ENCODE results near the gene INPP5A.

The INPP5A gene

GRCh38 chr10:132517951-132518521, 19.6 kb upstream of the INPP5A start:
- DNase-seq (ENCODE audit: low read depth), result no peak

GRCh38 chr10:132518572-132519381, 18.8 kb upstream of the INPP5A start:
- no peak for DNase-seq (ENCODE audit: low read depth)

- no peak for DNase-seq (ENCODE audit: low read depth)
Measured at GRCh38 chr10:132519382-132520176, 18.0 kb upstream of the INPP5A start.

GRCh38 chr10:132520177-132520811, 17.3 kb upstream of the INPP5A start:
- no peak for DNase-seq (ENCODE audit: low read depth)

GRCh38 chr10:132521041-132521465, 16.5 kb upstream of the INPP5A start:
- no peak for DNase-seq (ENCODE audit: low read depth)

- DNase-seq (ENCODE audit: low read depth), result no peak
Measured at GRCh38 chr10:132521466-132522102, 16.0 kb upstream of the INPP5A start.

- DNase-seq (ENCODE audit: low read depth), result no peak
Measured at GRCh38 chr10:132522521-132523411, 14.8 kb upstream of the INPP5A start.

GRCh38 chr10:132523561-132524442, 13.8 kb upstream of the INPP5A start:
- no peak for DNase-seq (ENCODE audit: low read depth)

GRCh38 chr10:132524443-132525285, 12.9 kb upstream of the INPP5A start:
- DNase-seq (ENCODE audit: low read depth), result no peak

GRCh38 chr10:132526676-132527075, 10.9 kb upstream of the INPP5A start:
- DNase-seq (ENCODE audit: low read depth), result no peak

- DNase-seq (ENCODE audit: low read depth), result no peak
Measured at GRCh38 chr10:132527339-132528063, 10.1 kb upstream of the INPP5A start.

- DNase-seq (ENCODE audit: low read depth), result no peak
Measured at GRCh38 chr10:132528064-132528691, 9.4 kb upstream of the INPP5A start.

- no peak for DNase-seq (ENCODE audit: low read depth)
Measured at GRCh38 chr10:132532179-132532578, 5.4 kb upstream of the INPP5A start.

- no peak for DNase-seq (ENCODE audit: low read depth)
Measured at GRCh38 chr10:132532749-132533560, 4.6 kb upstream of the INPP5A start.

- DNase-seq (ENCODE audit: low read depth), result no peak
Measured at GRCh38 chr10:132533571-132534260, 3.9 kb upstream of the INPP5A start.

GRCh38 chr10:132534391-132535064, 3.1 kb upstream of the INPP5A start:
- DNase-seq (ENCODE audit: low read depth), result no peak

Data from activated T-cell treated with anti-CD3 and anti-CD28 coated beads for 48 hours (primary cell).